KMS-11 (cell line): ENCODE measurements around the gene LRFN3.
"Not testable (repeated sequence)": the region's sequence is repeated elsewhere in the genome, so short reads cannot be mapped to it uniquely, and the experiment has no call there.

Source experiments
- H2AFZ ChIP-seq: fragments of 200-600 bp; sonication (generic); 2 replicates; pipeline ENCODE4 v1.6.1; 2016; ENCODE audit warnings: antibody characterized with exemption, mixed run types, low read depth
- H3K27ac ChIP-seq: fragments of 200-600 bp; sonication (generic); 2 replicates; pipeline ENCODE4 v1.6.1; 2016; ENCODE audit warnings: mild to moderate bottlenecking, mixed run types
- H3K27me3 ChIP-seq: fragments of 200-600 bp; sonication (generic); 2 replicates; pipeline ENCODE4 v1.6.1; 2017; ENCODE audit warnings: mild to moderate bottlenecking, low read depth, mixed run types, moderate library complexity; ENCODE audit not compliant: insufficient read depth
- H3K36me3 ChIP-seq: fragments of 200-600 bp; sonication (generic); 2 replicates; pipeline ENCODE4 v1.6.1; 2017; ENCODE audit warnings: mild to moderate bottlenecking, mixed run types; ENCODE audit not compliant: insufficient read depth
- H3K4me1 ChIP-seq: fragments of 200-600 bp; sonication (generic); 2 replicates; pipeline ENCODE4 v1.6.1; 2016; ENCODE audit warnings: mild to moderate bottlenecking, low read depth, mixed run types; ENCODE audit not compliant: poor library complexity, severe bottlenecking
- H3K4me2 ChIP-seq: fragments of 200-600 bp; sonication (generic); 2 replicates; pipeline ENCODE4 v1.7.0; 2016; ENCODE audit warnings: mild to moderate bottlenecking, mixed run types
- H3K4me3 ChIP-seq: fragments of 200-600 bp; sonication (generic); IDR thresholded peaks from 2 replicates; pipeline ENCODE4 v1.6.1; 2017; ENCODE audit warnings: low read depth, low read length, mixed read lengths; ENCODE audit not compliant: insufficient read depth
- H3K79me2 ChIP-seq: fragments of 200-600 bp; sonication (generic); 2 replicates; pipeline ENCODE4 v1.6.1; 2016; ENCODE audit warnings: low read depth, mixed run types; ENCODE audit not compliant: insufficient read depth
- H3K9ac ChIP-seq: fragments of 200-600 bp; sonication (generic); 2 replicates; pipeline ENCODE4 v1.6.1; 2016; ENCODE audit warnings: mild to moderate bottlenecking, mixed run types
- H4K20me1 ChIP-seq: fragments of 200-600 bp; sonication (generic); 2 replicates; pipeline ENCODE4 v1.6.1; 2016; ENCODE audit warnings: mild to moderate bottlenecking, mixed run types; ENCODE audit not compliant: insufficient read depth
- TF ChIP-seq, protein P1 (sequence below): fragments of 200-600 bp; sonication (generic); conservative IDR thresholded peaks from 2 replicates; pipeline ENCODE4 v1.6.1; 2017; ENCODE audit warnings: low read depth, mild to moderate bottlenecking, antibody characterized with exemption, low read length, moderate library complexity, mixed read lengths

LRFN3 gene

GRCh38 chr19:35890113-35890650, 46.0 kb upstream of the LRFN3 start:
- H3K36me3 ChIP-seq = no peaks in the 10 kb centered on the region
- H3K27me3 ChIP-seq = no peaks in the 10 kb centered on the region
- H3K9ac ChIP-seq = no peak overlapping the region
- TF ChIP-seq, protein P1, sequence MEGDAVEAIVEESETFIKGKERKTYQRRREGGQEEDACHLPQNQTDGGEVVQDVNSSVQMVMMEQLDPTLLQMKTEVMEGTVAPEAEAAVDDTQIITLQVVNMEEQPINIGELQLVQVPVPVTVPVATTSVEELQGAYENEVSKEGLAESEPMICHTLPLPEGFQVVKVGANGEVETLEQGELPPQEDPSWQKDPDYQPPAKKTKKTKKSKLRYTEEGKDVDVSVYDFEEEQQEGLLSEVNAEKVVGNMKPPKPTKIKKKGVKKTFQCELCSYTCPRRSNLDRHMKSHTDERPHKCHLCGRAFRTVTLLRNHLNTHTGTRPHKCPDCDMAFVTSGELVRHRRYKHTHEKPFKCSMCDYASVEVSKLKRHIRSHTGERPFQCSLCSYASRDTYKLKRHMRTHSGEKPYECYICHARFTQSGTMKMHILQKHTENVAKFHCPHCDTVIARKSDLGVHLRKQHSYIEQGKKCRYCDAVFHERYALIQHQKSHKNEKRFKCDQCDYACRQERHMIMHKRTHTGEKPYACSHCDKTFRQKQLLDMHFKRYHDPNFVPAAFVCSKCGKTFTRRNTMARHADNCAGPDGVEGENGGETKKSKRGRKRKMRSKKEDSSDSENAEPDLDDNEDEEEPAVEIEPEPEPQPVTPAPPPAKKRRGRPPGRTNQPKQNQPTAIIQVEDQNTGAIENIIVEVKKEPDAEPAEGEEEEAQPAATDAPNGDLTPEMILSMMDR = no peak
- no peak overlapping the region for H2AFZ ChIP-seq
- no peak overlapping the region for H3K27ac ChIP-seq
- no peaks in the 10 kb centered on the region for H3K4me1 ChIP-seq
- H3K4me2 ChIP-seq = no peak overlapping the region
- no peak overlapping the region for H3K4me3 ChIP-seq
- H3K79me2 ChIP-seq = no peaks in the 10 kb centered on the region
- no peaks in the 10 kb centered on the region for H4K20me1 ChIP-seq

DNA sequence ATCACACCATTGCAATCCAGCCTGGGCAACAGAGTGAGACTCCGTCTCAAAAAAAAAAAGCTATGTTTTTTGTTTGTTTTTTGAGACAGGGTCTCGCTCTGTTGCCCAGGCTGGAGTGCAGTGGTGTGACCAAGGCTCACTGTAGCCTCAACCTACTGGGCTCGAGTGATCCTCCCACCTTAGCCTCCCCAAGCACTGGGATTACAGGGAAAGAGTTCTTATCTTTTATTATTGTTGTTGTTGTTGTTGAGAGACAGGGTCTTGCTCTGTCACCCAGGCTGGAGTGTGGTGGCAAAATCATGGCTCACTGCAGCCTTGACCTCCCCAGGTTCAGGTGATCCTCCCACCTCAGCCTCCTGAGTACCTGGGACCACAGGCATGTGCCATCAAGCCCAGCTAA, 44.4 kb upstream of the LRFN3 start:
- H3K9ac ChIP-seq, H3K79me2 ChIP-seq, H3K27me3 ChIP-seq, H4K20me1 ChIP-seq, H3K4me3 ChIP-seq, H3K27ac ChIP-seq, H2AFZ ChIP-seq, H3K4me1 ChIP-seq, H3K4me2 ChIP-seq, H3K36me3 ChIP-seq: not testable (repeated sequence)

DNA sequence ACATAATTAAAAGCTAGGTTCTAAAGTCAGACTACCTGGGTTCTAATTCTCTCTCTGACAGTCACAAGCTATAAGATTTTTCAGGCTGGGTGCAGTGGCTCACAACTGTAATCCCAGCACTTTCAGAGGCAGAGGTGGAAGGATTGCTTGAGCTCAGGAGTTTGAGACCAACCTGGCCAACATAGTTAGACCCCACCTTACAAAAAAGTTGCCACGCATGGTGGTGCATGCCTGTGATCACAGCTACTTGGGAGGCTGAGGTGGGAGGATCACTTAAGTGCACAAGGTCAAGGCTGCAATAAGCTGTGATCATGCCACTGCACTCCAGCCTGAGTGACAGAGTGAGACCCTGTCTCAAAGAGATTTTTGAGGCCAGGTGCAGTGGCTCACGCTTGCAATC, 41.8 kb upstream of the LRFN3 start:
- Histone ChIP-seq H3K27me3 (no peaks in the 10 kb centered on the region), H3K4me1 (no peaks in the 10 kb centered on the region), H3K4me2 (no peak overlapping the region), H3K79me2 (0 out of 2 replicates have a peak, but pooled peaks cover 9% of the 10 kb centered on the region), H2AFZ (no peak overlapping the region), H3K27ac (no peak overlapping the region), H3K36me3 (no peaks in the 10 kb centered on the region), H3K9ac (no peak overlapping the region), H4K20me1 (no peaks in the 10 kb centered on the region), H3K4me3 (no peak overlapping the region)
- TF ChIP-seq, protein P1 = no peak

DNA sequence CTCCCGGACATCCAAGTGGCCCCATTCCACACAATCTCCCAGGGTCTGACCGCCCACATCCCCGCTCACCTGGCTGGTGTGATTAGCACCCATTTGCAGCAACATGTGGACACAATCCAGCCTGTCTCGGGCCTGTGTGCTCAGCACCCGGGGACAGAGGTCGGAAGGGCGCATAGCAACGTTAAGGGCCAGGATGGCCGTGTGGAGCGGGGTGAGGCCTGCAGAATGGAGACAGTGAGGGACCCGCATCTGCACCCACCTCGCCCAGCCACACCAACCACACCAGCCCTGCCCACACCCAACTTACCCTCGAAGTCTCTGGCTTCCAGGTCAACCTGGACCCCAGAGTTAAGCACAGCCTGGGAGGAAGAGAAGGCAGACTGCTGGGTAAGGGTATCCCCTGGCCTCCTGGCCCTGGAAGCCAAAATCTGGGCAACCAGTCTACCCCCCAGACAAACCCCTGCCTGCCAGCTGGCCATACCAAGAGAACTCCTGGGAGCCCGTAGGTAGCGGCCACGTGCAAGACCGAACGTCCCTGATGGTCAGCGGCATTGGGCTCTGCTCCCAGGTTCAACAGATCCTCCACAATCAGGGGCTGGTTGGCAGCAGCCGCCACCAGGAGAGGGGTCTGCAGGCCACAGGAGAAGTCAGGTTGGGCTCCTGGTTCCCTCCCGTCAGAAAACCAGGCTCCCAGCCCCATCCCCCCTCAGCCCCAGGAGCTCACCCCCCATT, 40.1 kb upstream of the LRFN3 start:
- H3K79me2 ChIP-seq = 0 out of 2 replicates have a peak, but pooled peaks cover 11% of the 10 kb centered on the region
- no peak overlapping the region for H3K4me3 ChIP-seq
- H3K36me3 ChIP-seq = no peaks in the 10 kb centered on the region
- TF ChIP-seq, protein P1 = no peak
- no peaks in the 10 kb centered on the region for H3K27me3 ChIP-seq
- no peak overlapping the region for H2AFZ ChIP-seq
- no peak overlapping the region for H3K27ac ChIP-seq
- no peak overlapping the region for H3K9ac ChIP-seq
- no peak overlapping the region for H3K4me2 ChIP-seq
- H4K20me1 ChIP-seq = no peaks in the 10 kb centered on the region
- peaks cover 3% of the 10 kb centered on the region for H3K4me1 ChIP-seq

DNA sequence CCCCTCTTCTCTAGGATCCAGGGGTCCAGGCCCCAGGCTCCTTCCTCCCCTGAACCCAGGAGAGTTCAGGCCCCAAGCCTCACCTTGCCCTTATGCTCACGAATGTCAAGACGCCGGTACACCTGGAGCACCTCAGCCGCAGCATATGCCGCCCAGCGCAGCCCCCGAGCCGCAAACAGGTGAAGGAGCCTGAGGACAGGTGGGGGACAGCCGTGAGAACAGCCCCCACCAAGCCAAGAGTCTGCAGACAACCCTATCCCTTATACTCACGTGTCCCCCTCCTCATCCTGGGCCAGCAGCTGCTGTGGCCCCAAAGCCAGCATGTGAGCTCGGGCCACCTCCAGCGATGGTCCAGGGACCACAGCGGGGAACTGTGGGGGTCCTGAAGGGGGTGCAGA, 39.5 kb upstream of the LRFN3 start:
- Histone ChIP-seq H3K36me3 (no peaks in the 10 kb centered on the region), H3K27me3 (no peaks in the 10 kb centered on the region), H2AFZ (no peak overlapping the region), H4K20me1 (no peaks in the 10 kb centered on the region), H3K4me3 (no peak overlapping the region), H3K79me2 (0 out of 2 replicates have a peak, but pooled peaks cover 11% of the 10 kb centered on the region), H3K27ac (no peak overlapping the region), H3K4me2 (no peak overlapping the region), H3K4me1 (peaks cover 8% of the 10 kb centered on the region), H3K9ac (no peak overlapping the region)
- TF ChIP-seq, protein P1 = no peak
